HL-60 (cell line): ENCODE results near the gene RLIM.
"Not testable (repeated sequence)": the region's sequence is repeated elsewhere in the genome, so short reads cannot be mapped to it uniquely, and the experiment has no call there.

Experiments
- DNase-seq, 2 experiments: peaks; one replicate each; pipeline ENCODE4 v3.0.0-alpha.2; 2010 to 2020; ENCODE audit warnings: low read depth in 1 of 2, low spot score in 1 of 2
- H3K27ac ChIP-seq: fragments of 250-450 bp; sonication (Bioruptor Pico); replicated peaks from 2 replicates; pipeline ENCODE4 v1.5.1; 2020; ENCODE audit warnings: mild to moderate bottlenecking, moderate library complexity
- H3K27me3 ChIP-seq: fragments of 250-450 bp; sonication (Bioruptor Pico); 2 replicates; pipeline ENCODE4 v1.5.1; 2021; ENCODE audit warnings: mild to moderate bottlenecking, moderate library complexity; ENCODE audit not compliant: insufficient read depth, poor library complexity, severe bottlenecking
- H3K4me3 ChIP-seq: replicated peaks from 2 replicates; pipeline ENCODE4 v1.5.1; 2011; ENCODE audit warnings: mild to moderate bottlenecking, control low read depth, low read length; ENCODE audit not compliant: insufficient read depth
- GABPA ChIP-seq: IDR thresholded peaks from 2 replicates; pipeline ENCODE4 v1.6.1; 2012; ENCODE audit warnings: low read depth
- POLR2AphosphoS5 ChIP-seq: IDR thresholded peaks from 2 replicates; pipeline ENCODE4 v1.6.1; 2012; ENCODE audit warnings: low read depth
- SPI1 ChIP-seq: IDR thresholded peaks from 2 replicates; pipeline ENCODE4 v1.6.1; 2012; ENCODE audit warnings: low read depth, mild to moderate bottlenecking, borderline replicate concordance
- long read RNA-seq: library from polyadenylated mRNA; unstranded; transcript quantifications from one replicate; pipeline ENCODE4 v2.0.0, GENCODE V29; 2020
- TF ChIP-seq, protein P1 (sequence below): IDR thresholded peaks from 2 replicates; pipeline ENCODE4 v1.6.1; 2012; ENCODE audit warnings: low read depth; ENCODE audit not compliant: insufficient replicate concordance
- TF ChIP-seq, protein P2 (sequence below): IDR thresholded peaks from one replicate; pipeline ENCODE4 v1.5.1; 2011; ENCODE audit warnings: low read length, control low read depth, inconsistent platforms; ENCODE audit not compliant: insufficient read depth

RLIM gene, protein sequence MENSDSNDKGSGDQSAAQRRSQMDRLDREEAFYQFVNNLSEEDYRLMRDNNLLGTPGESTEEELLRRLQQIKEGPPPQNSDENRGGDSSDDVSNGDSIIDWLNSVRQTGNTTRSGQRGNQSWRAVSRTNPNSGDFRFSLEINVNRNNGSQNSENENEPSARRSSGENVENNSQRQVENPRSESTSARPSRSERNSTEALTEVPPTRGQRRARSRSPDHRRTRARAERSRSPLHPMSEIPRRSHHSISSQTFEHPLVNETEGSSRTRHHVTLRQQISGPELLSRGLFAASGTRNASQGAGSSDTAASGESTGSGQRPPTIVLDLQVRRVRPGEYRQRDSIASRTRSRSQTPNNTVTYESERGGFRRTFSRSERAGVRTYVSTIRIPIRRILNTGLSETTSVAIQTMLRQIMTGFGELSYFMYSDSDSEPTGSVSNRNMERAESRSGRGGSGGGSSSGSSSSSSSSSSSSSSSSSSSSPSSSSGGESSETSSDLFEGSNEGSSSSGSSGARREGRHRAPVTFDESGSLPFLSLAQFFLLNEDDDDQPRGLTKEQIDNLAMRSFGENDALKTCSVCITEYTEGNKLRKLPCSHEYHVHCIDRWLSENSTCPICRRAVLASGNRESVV
- long read RNA-seq, full-length matches to known transcripts, result 51 of 60 reads
- long read RNA-seq, partial matches to known transcripts, result 0 of 60 reads
- long read RNA-seq, other reads (novel, unspliced or antisense), result 9 of 60 reads

DNA sequence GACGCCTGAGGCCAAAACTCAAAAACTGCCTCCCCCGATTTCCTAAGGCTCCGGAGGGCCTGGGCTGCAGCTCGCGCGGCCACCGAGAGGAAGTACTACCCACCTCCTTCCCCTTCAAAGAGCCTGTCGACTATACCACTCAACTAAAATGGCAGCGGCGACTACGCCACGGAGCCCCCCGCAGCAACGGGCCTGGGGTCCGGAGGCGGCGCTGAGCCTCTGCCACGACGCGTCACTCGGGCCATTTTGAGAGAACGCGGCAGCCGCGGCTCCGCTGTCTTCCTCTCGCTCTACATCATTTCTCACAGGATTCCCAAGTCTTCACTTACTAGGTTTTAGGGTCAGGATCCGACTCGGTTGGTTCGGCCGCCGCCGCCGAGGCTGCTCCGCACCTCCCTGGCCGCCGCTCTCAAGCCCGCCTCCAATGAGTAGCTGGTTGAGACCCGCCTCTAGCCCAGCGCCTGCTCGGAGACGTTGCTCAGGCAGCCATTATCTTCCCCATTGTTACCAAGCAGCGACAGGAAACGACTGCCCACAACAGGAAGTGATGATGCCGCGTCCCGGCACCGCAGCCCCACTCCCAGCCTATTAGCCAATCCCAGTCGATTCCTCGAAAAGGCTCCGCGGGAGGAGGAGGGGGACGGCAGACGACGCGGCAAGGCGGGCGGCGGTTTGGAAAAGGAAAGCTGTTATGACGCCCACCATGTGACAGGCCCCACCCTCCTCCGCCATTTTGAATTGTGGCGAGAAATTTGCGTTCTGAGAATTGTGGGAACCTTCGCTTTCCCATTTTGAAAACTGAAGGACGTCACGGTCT is at the start of gene RLIM:
Gene RLIM, minus strand, starts transcription at position 532 of the 817 bp plus-strand sequence. CDS start 18,647 bp downstream, outside the sequence.
- Histone ChIP-seq H3K4me3 (peak within 1 kb of the TSS; percentile 50), H3K27ac (peak within 1 kb of the TSS; percentile 100), H3K27me3 (no peaks in the 10 kb centered on the region)
- TF ChIP-seq, protein P1, sequence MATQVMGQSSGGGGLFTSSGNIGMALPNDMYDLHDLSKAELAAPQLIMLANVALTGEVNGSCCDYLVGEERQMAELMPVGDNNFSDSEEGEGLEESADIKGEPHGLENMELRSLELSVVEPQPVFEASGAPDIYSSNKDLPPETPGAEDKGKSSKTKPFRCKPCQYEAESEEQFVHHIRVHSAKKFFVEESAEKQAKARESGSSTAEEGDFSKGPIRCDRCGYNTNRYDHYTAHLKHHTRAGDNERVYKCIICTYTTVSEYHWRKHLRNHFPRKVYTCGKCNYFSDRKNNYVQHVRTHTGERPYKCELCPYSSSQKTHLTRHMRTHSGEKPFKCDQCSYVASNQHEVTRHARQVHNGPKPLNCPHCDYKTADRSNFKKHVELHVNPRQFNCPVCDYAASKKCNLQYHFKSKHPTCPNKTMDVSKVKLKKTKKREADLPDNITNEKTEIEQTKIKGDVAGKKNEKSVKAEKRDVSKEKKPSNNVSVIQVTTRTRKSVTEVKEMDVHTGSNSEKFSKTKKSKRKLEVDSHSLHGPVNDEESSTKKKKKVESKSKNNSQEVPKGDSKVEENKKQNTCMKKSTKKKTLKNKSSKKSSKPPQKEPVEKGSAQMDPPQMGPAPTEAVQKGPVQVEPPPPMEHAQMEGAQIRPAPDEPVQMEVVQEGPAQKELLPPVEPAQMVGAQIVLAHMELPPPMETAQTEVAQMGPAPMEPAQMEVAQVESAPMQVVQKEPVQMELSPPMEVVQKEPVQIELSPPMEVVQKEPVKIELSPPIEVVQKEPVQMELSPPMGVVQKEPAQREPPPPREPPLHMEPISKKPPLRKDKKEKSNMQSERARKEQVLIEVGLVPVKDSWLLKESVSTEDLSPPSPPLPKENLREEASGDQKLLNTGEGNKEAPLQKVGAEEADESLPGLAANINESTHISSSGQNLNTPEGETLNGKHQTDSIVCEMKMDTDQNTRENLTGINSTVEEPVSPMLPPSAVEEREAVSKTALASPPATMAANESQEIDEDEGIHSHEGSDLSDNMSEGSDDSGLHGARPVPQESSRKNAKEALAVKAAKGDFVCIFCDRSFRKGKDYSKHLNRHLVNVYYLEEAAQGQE, result peak; percentile 24
- TF ChIP-seq POLR2AphosphoS5 (peak; percentile 73; the same call in 1 of the 2 replicates), SPI1 (no peak)
- TF ChIP-seq, protein P2, sequence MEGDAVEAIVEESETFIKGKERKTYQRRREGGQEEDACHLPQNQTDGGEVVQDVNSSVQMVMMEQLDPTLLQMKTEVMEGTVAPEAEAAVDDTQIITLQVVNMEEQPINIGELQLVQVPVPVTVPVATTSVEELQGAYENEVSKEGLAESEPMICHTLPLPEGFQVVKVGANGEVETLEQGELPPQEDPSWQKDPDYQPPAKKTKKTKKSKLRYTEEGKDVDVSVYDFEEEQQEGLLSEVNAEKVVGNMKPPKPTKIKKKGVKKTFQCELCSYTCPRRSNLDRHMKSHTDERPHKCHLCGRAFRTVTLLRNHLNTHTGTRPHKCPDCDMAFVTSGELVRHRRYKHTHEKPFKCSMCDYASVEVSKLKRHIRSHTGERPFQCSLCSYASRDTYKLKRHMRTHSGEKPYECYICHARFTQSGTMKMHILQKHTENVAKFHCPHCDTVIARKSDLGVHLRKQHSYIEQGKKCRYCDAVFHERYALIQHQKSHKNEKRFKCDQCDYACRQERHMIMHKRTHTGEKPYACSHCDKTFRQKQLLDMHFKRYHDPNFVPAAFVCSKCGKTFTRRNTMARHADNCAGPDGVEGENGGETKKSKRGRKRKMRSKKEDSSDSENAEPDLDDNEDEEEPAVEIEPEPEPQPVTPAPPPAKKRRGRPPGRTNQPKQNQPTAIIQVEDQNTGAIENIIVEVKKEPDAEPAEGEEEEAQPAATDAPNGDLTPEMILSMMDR, result no peak
- DNase-seq, result peak; percentile 80 to 95

DNA sequence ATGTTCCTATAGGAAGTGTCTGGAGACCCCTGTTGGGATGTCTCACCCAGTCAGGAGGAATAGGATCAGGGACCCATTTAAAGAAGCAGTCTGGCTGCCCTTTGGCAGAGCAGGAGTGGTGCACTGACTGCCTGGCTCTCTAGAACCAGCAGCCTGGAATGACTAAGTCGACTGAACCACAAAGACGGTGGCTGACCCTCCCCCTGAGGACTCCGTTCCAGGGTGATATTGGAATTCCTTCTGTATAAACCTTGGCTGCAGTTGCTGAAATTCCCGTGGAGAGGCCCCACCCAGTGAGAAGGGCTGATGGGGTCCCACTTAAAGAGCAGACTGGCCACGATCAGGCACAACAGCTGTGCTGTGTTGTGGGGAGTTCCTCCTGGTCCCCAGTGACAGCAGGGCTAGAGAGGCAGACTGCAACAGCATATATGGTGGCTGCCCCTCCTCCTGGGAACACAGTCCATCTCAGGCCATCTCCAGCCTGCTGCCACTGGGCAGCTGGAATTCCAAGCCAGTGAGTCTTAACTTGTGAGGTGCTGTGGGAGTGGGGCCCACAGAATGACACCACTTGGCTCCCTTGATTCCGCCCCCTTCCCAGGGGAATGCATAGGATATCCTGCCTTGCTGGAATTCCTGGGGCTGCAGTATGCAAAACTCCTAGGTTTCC is 41.8 kb upstream of the RLIM start:
- Histone ChIP-seq H3K27me3 (no peaks in the 10 kb centered on the region), H3K27ac (no peak overlapping the region), H3K4me3 (no peak overlapping the region)
- DNase-seq, result no peak
- TF ChIP-seq SPI1 (no peak), GABPA (no peak), POLR2AphosphoS5 (no peak)
- TF ChIP-seq, protein P2, result no peak
- TF ChIP-seq, protein P1, result no peak

DNA sequence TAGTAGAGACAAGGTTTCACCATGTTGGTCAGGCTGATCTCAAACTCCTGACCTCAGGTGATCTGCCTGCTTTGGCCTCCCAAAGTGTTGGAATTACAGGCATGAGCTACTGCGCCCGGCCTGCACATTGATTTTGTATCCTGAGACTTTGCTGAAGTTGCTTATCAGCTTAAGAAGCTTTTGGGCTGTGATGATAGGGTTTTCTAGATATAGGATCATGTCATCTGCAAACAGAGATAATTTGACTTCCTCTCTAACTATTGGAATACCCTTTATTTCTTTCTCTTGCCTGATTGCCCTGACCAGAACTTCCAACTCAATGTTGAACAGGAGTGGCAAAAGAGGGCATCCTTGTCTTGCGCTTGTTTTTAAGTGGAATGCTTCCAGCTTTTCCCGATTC is 40.5 kb upstream of the RLIM start:
- H3K27ac ChIP-seq, DNase-seq, H3K4me3 ChIP-seq, H3K27me3 ChIP-seq: not testable (repeated sequence)
